Mononuclear cell (primary cell): ENCODE measurements around the gene ITIH6. TPM values are rescaled to one million over a fixed set of nuclear protein-coding genes. Genes with fewer than 3 reads are reported as not detected.

ENCODE experiments used
- total RNA-seq: library from RNA; depleted of rRNA; stranded (reverse); fragments of >200 nt; gene quantifications from one replicate; pipeline ENCODE4 v1.2.3, GENCODE V29; 2012

Gene ITIH6
- total RNA-seq, 1 donor, result not detected

Other genes starting within 250 kb of the ITIH6 start
- gene MAGED2, start 9.5 kb upstream of the ITIH6 start, total RNA-seq, result 31.1 TPM
- gene TRO, start 122.6 kb upstream of the ITIH6 start, total RNA-seq, result 0.73 TPM
- 0.42 TPM for gene PFKFB1, start 195.9 kb upstream of the ITIH6 start, total RNA-seq
- gene APEX2, start 202.1 kb upstream of the ITIH6 start, total RNA-seq, result 4.4 TPM
- gene ALAS2, start 232.7 kb upstream of the ITIH6 start, total RNA-seq, result 2.4 TPM